Measurements from ENCODE around the gene ALS2CL. TPM values are rescaled to one million over a fixed set of nuclear protein-coding genes. Genes with fewer than 3 reads are reported as not detected.

Gene ALS2CL
- total and polyA plus RNA-seq, 4 experiments from 2014 or later: 3.2 to 29.8 (median 16.5) TPM

- CTCF ChIA-PET (ENCODE audit: partially characterized antibody): interaction anchor here (1.8 kb wide), 1 partner anchor 25 kb away, joined by 5 read pairs; no protein-coding TSS in a partner anchor
These were observed 27.5 kb upstream of the ALS2CL start for GRCh38 chr3:46721009-46721408.

GRCh38 chr3:46719735-46720271 is 26.3 kb upstream of the ALS2CL start:
- H3K27ac ChIP-seq (ENCODE audit: low read depth, low read length): no peak overlapping the region
- H3K4me3 Mint-ChIP-seq: no peak overlapping the region
- no peaks in the 10 kb centered on the region for H3K9me3 ChIP-seq (ENCODE audit: control insufficient read depth in 1 of 2, low read length in 2 of 2)
- H3K4me1 Mint-ChIP-seq: peaks cover 0 to 2% (median 0%) of the 10 kb centered on the region in 4 donors
- CTCF ChIA-PET (ENCODE audit: partially characterized antibody): interaction anchor here (1.8 kb wide), 1 partner anchor 24 kb away, joined by 5 read pairs; no protein-coding TSS in a partner anchor
- no peaks in the 10 kb centered on the region for H3K4me1 ChIP-seq (ENCODE audit: insufficient read depth, low read length)
- peaks cover 0 to 4% (median 0%) of the 10 kb centered on the region in 8 donors for H3K9me3 Mint-ChIP-seq
- H3K27ac Mint-ChIP-seq: peak overlapping the region in 1 of 7 donors; percentile 48
- peaks cover 0 to 5% of the 10 kb centered on the region in 2 donors for H3K36me3 Mint-ChIP-seq
- no peaks in the 10 kb centered on the region for H3K36me3 ChIP-seq (ENCODE audit: insufficient read depth, low read length)
- H3K27me3 ChIP-seq (ENCODE audit: insufficient read depth, low read length): no peaks in the 10 kb centered on the region
- no peak overlapping the region for H3K4me3 ChIP-seq (ENCODE audit: low read length in 2 of 2)
- peaks cover 5 to 9% of the 10 kb centered on the region in 2 donors for H3K27me3 Mint-ChIP-seq
- POLR2A ChIA-PET (ENCODE audit: partially characterized antibody): no interaction called here
- intact Hi-C loops (cut with micrococcal nuclease): no loop called here
- no peak for DNase-seq

More at GRCh38 chr3:46721009-46721408, 27.5 kb upstream of the ALS2CL start:
- Histone ChIP-seq H3K4me1 (ENCODE audit: insufficient read depth, low read length) (no peaks in the 10 kb centered on the region), H3K36me3 (ENCODE audit: insufficient read depth, low read length) (no peaks in the 10 kb centered on the region), H3K27me3 (ENCODE audit: insufficient read depth, low read length) (no peaks in the 10 kb centered on the region), H3K4me3 (ENCODE audit: low read length in 2 of 2) (no peak overlapping the region), H3K27ac (ENCODE audit: low read depth, low read length) (no peak overlapping the region), H3K9me3 (ENCODE audit: control insufficient read depth in 1 of 2, low read length in 2 of 2) (no peaks in the 10 kb centered on the region)
- H3K27me3 Mint-ChIP-seq: peaks cover 5 to 14% of the 10 kb centered on the region in 2 donors
- H3K4me1 Mint-ChIP-seq: peaks cover 0 to 2% (median 0%) of the 10 kb centered on the region in 4 donors
- DNase-seq: no peak
- intact Hi-C loops (cut with micrococcal nuclease): no loop called here
- POLR2A ChIA-PET (ENCODE audit: partially characterized antibody): no interaction called here
- no peak overlapping the region for H3K27ac Mint-ChIP-seq
- peak overlapping the region in 1 of 8 donors; percentile 52 for H3K4me3 Mint-ChIP-seq
- peaks cover 0 to 4% (median 0%) of the 10 kb centered on the region in 8 donors for H3K9me3 Mint-ChIP-seq
- H3K36me3 Mint-ChIP-seq: peaks cover 0 to 5% of the 10 kb centered on the region in 2 donors

- Histone ChIP-seq H3K27me3 (ENCODE audit: insufficient read depth, low read length) (no peaks in the 10 kb centered on the region), H3K9me3 (ENCODE audit: control insufficient read depth in 1 of 2, low read length in 2 of 2) (no peaks in the 10 kb centered on the region), H3K4me1 (ENCODE audit: insufficient read depth, low read length) (no peaks in the 10 kb centered on the region), H3K27ac (ENCODE audit: low read depth, low read length) (no peak overlapping the region), H3K4me3 (ENCODE audit: low read length in 2 of 2) (no peak overlapping the region), H3K36me3 (ENCODE audit: insufficient read depth, low read length) (no peaks in the 10 kb centered on the region)
- Mint-ChIP-seq H3K27me3 (peaks cover 5 to 9% of the 10 kb centered on the region in 2 donors), H3K4me3 (no peak overlapping the region), H3K9me3 (peaks cover 0 to 4% (median 0%) of the 10 kb centered on the region in 8 donors), H3K36me3 (peaks cover 0 to 5% of the 10 kb centered on the region in 2 donors), H3K27ac (no peak overlapping the region), H3K4me1 (peaks cover 0 to 2% (median 0%) of the 10 kb centered on the region in 4 donors)
- CTCF ChIA-PET (ENCODE audit: partially characterized antibody): interaction anchor here (1.0 to 1.8 kb wide), 2 partner anchors 11 to 23 kb away, joined by 4 to 5 read pairs; no protein-coding TSS in a partner anchor
- DNase-seq: no peak
- POLR2A ChIA-PET (ENCODE audit: partially characterized antibody): no interaction called here
- intact Hi-C loops (cut with micrococcal nuclease): no loop called here
These were observed 25.6 kb upstream of the ALS2CL start for GRCh38 chr3:46719044-46719565.

- Mint-ChIP-seq H3K27me3 (peaks cover 5 to 9% of the 10 kb centered on the region in 2 donors), H3K36me3 (peaks cover 0 to 5% of the 10 kb centered on the region in 2 donors), H3K27ac (no peak within 1 kb of the TSS), H3K9me3 (peaks cover 0 to 4% (median 0%) of the 10 kb centered on the region in 8 donors), H3K4me3 (no peak within 1 kb of the TSS), H3K4me1 (peaks cover 0 to 4% (median under 1%) of the 10 kb centered on the region in 4 donors)
- H3K4me3 ChIP-seq (ENCODE audit: low read length in 2 of 2): no peak within 1 kb of the TSS
- no peaks in the 10 kb centered on the region for H3K27me3 ChIP-seq (ENCODE audit: insufficient read depth, low read length)
- POLR2A ChIA-PET (ENCODE audit: partially characterized antibody): no interaction called here
- no peak within 1 kb of the TSS for H3K27ac ChIP-seq (ENCODE audit: low read depth, low read length)
- no peaks in the 10 kb centered on the region for H3K9me3 ChIP-seq (ENCODE audit: control insufficient read depth in 1 of 2, low read length in 2 of 2)
- no peaks in the 10 kb centered on the region for H3K36me3 ChIP-seq (ENCODE audit: insufficient read depth, low read length)
- CTCF ChIA-PET (ENCODE audit: partially characterized antibody): no interaction called here
- DNase-seq: peak in 1 of 5 donors; percentile 11
- no peaks in the 10 kb centered on the region for H3K4me1 ChIP-seq (ENCODE audit: insufficient read depth, low read length)
- intact Hi-C loops (cut with micrococcal nuclease): no loop called here
These were observed 24.2 kb upstream of the ALS2CL start, which contains the start of gene PRSS50 for GRCh38 chr3:46717447-46718231. PRSS50 (minus strand) TSS chr3:46717869; CDS start chr3:46717824, 45 bp downstream.

GRCh38 chr3:46716461-46717441 is 23.3 kb upstream of the ALS2CL start:
- peaks cover 5 to 9% of the 10 kb centered on the region in 2 donors for H3K27me3 Mint-ChIP-seq
- Histone ChIP-seq H3K4me1 (ENCODE audit: insufficient read depth, low read length) (no peaks in the 10 kb centered on the region), H3K9me3 (ENCODE audit: control insufficient read depth in 1 of 2, low read length in 2 of 2) (no peaks in the 10 kb centered on the region), H3K36me3 (ENCODE audit: insufficient read depth, low read length) (no peaks in the 10 kb centered on the region), H3K27ac (ENCODE audit: low read depth, low read length) (no peak overlapping the region), H3K27me3 (ENCODE audit: insufficient read depth, low read length) (no peaks in the 10 kb centered on the region), H3K4me3 (ENCODE audit: low read length in 2 of 2) (no peak overlapping the region)
- H3K4me3 Mint-ChIP-seq: no peak overlapping the region
- intact Hi-C loops (cut with micrococcal nuclease): no loop called here
- peaks cover 0 to 4% (median under 1%) of the 10 kb centered on the region in 4 donors for H3K4me1 Mint-ChIP-seq
- CTCF ChIA-PET (ENCODE audit: partially characterized antibody): no interaction called here
- POLR2A ChIA-PET (ENCODE audit: partially characterized antibody): no interaction called here
- no peak overlapping the region for H3K27ac Mint-ChIP-seq
- DNase-seq: no peak
- peaks cover 0 to 5% of the 10 kb centered on the region in 2 donors for H3K36me3 Mint-ChIP-seq
- H3K9me3 Mint-ChIP-seq: peaks cover 0 to 4% (median 0%) of the 10 kb centered on the region in 8 donors

- H3K9me3 Mint-ChIP-seq: no peaks in the 10 kb centered on the region
- Histone ChIP-seq H3K27ac (ENCODE audit: low read depth, low read length) (no peak overlapping the region), H3K4me1 (ENCODE audit: insufficient read depth, low read length) (no peaks in the 10 kb centered on the region), H3K4me3 (ENCODE audit: low read length in 2 of 2) (no peak overlapping the region), H3K36me3 (ENCODE audit: insufficient read depth, low read length) (no peaks in the 10 kb centered on the region), H3K27me3 (ENCODE audit: insufficient read depth, low read length) (no peaks in the 10 kb centered on the region), H3K9me3 (ENCODE audit: control insufficient read depth in 1 of 2, low read length in 2 of 2) (no peaks in the 10 kb centered on the region)
- ChIA-PET POLR2A (ENCODE audit: partially characterized antibody) (no interaction called here), CTCF (ENCODE audit: partially characterized antibody) (interaction anchor here (0.8 kb wide), 1 partner anchor 151 kb away, joined by 3 read pairs; no protein-coding TSS in a partner anchor)
- H3K27ac Mint-ChIP-seq: peak overlapping the region in 2 of 7 donors; percentile 20 to 80
- H3K4me3 Mint-ChIP-seq: no peak overlapping the region
- no peak for DNase-seq
- peaks cover 0 to 4% (median under 1%) of the 10 kb centered on the region in 4 donors for H3K4me1 Mint-ChIP-seq
- H3K27me3 Mint-ChIP-seq: peaks cover 2 to 6% of the 10 kb centered on the region in 2 donors
- intact Hi-C loops (cut with micrococcal nuclease): no loop called here
- H3K36me3 Mint-ChIP-seq: no peaks in the 10 kb centered on the region
These were observed 22.2 kb upstream of the ALS2CL start for GRCh38 chr3:46715507-46716175.

Data from CD4-positive, alpha-beta memory T cell (primary cell).